Measurements from ENCODE around the gene HOXB13. TPM values are rescaled to one million over a fixed set of nuclear protein-coding genes. Genes with fewer than 3 reads are reported as not detected.

HOXB13 gene
- total RNA-seq, 1 donor from 2014 or later: not detected

- H3K4me3 ChIP-seq (ENCODE audit: low read depth, low read length): no peak overlapping the region
- TF ChIP-seq CTCF (IDR thresholded peaks at IDR 0.05; ENCODE audit: insufficient read depth, low read length, poor library complexity, severe bottlenecking): no peak
- no peaks in the 10 kb centered on the region for H3K36me3 ChIP-seq (ENCODE audit: control insufficient read depth, insufficient read depth, low read length)
- no peak for DNase-seq (ENCODE audit: low read depth)
- peaks cover 53% of the 10 kb centered on the region for H3K27me3 ChIP-seq (ENCODE audit: control insufficient read depth, insufficient read depth, low read length)
These were observed 26.8 kb upstream of the HOXB13 start for GRCh38 chr17:48755356-48755755.

- Histone ChIP-seq H3K4me3 (ENCODE audit: low read depth, low read length) (no peak overlapping the region), H3K36me3 (ENCODE audit: control insufficient read depth, insufficient read depth, low read length) (no peaks in the 10 kb centered on the region), H3K27me3 (ENCODE audit: control insufficient read depth, insufficient read depth, low read length) (peaks cover 60% of the 10 kb centered on the region)
- TF ChIP-seq CTCF (IDR thresholded peaks at IDR 0.05; ENCODE audit: insufficient read depth, low read length, poor library complexity, severe bottlenecking): no peak
- no peak for DNase-seq (ENCODE audit: low read depth)
These were observed 26.1 kb upstream of the HOXB13 start for GRCh38 chr17:48754500-48755261.

- H3K27me3 ChIP-seq (ENCODE audit: control insufficient read depth, insufficient read depth, low read length): peaks cover 67% of the 10 kb centered on the region
- no peaks in the 10 kb centered on the region for H3K36me3 ChIP-seq (ENCODE audit: control insufficient read depth, insufficient read depth, low read length)
- no peak for TF ChIP-seq CTCF (IDR thresholded peaks at IDR 0.05; ENCODE audit: insufficient read depth, low read length, poor library complexity, severe bottlenecking)
- no peak overlapping the region for H3K4me3 ChIP-seq (ENCODE audit: low read depth, low read length)
- DNase-seq (ENCODE audit: low read depth): no peak
These were observed 25.4 kb upstream of the HOXB13 start for GRCh38 chr17:48753794-48754499.

- DNase-seq (ENCODE audit: low read depth): no peak
- Histone ChIP-seq H3K4me3 (ENCODE audit: low read depth, low read length) (no peak overlapping the region), H3K27me3 (ENCODE audit: control insufficient read depth, insufficient read depth, low read length) (peaks cover 74% of the 10 kb centered on the region), H3K36me3 (ENCODE audit: control insufficient read depth, insufficient read depth, low read length) (no peaks in the 10 kb centered on the region)
- TF ChIP-seq CTCF (IDR thresholded peaks at IDR 0.05; ENCODE audit: insufficient read depth, low read length, poor library complexity, severe bottlenecking): no peak
These were observed 24.1 kb upstream of the HOXB13 start for GRCh38 chr17:48752399-48753288.

GRCh38 chr17:48751733-48752398 lies 23.3 kb upstream of the HOXB13 start:
- Histone ChIP-seq H3K4me3 (ENCODE audit: low read depth, low read length) (no peak overlapping the region), H3K27me3 (ENCODE audit: control insufficient read depth, insufficient read depth, low read length) (peaks cover 81% of the 10 kb centered on the region), H3K36me3 (ENCODE audit: control insufficient read depth, insufficient read depth, low read length) (no peaks in the 10 kb centered on the region)
- no peak for DNase-seq (ENCODE audit: low read depth)
- TF ChIP-seq CTCF (IDR thresholded peaks at IDR 0.05; ENCODE audit: insufficient read depth, low read length, poor library complexity, severe bottlenecking): no peak

Measured in kidney epithelial cell (primary cell).